ENCODE measurements around the gene MAOB. TPM values are rescaled to one million over a fixed set of nuclear protein-coding genes. Genes with fewer than 3 reads are reported as not detected.

The MAOB gene
- total and polyA plus RNA-seq, 2 experiments from 2014 or later = 1.2 to 2.6 TPM

DNA sequence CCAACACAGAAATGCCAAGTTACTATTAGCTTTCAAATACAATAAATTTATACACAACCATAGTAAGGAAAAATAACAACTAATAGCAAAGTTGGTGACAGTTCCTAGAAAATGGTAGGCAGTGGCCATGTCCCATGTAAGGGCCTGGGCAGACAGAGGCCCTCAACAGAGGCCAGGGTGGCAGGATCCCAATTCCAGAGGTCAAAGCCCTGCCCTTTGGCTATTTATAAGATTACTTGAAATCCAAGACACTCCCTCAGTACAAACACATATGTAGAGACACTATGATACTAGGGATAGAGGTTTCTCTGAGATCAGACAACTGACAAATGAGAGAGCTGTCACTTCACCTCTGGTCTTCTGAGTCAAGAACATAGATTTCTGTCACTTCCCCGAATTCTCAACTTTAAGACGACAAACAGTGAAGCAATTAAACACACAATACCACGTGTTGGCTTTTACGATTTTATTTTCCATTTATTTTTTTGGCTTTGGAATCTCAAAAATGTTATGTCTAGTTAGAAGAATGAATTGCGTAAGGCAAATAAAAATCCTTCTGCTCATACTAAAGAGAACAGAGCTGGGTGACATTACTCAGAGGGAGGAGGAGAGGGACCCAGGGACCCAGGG, 16.3 kb upstream of the MAOB start:
- H3K4me1 ChIP-seq (ENCODE audit: low read depth) = no peaks in the 10 kb centered on the region
- TF ChIP-seq, protein P1, sequence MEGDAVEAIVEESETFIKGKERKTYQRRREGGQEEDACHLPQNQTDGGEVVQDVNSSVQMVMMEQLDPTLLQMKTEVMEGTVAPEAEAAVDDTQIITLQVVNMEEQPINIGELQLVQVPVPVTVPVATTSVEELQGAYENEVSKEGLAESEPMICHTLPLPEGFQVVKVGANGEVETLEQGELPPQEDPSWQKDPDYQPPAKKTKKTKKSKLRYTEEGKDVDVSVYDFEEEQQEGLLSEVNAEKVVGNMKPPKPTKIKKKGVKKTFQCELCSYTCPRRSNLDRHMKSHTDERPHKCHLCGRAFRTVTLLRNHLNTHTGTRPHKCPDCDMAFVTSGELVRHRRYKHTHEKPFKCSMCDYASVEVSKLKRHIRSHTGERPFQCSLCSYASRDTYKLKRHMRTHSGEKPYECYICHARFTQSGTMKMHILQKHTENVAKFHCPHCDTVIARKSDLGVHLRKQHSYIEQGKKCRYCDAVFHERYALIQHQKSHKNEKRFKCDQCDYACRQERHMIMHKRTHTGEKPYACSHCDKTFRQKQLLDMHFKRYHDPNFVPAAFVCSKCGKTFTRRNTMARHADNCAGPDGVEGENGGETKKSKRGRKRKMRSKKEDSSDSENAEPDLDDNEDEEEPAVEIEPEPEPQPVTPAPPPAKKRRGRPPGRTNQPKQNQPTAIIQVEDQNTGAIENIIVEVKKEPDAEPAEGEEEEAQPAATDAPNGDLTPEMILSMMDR (IDR thresholded peaks at IDR 0.05; ENCODE audit: low read depth, low read length) = no peak
- no peaks in the 10 kb centered on the region for H3K36me3 ChIP-seq
- H3K27me3 ChIP-seq = no peaks in the 10 kb centered on the region
- no peak for DNase-seq (ENCODE audit: low read depth in 1 of 2, low spot score in 1 of 2)
- no peaks in the 10 kb centered on the region for H3K9me3 ChIP-seq (ENCODE audit: low read depth)
- no peak overlapping the region for H3K27ac ChIP-seq
- no peak overlapping the region for H3K4me3 ChIP-seq

DNA sequence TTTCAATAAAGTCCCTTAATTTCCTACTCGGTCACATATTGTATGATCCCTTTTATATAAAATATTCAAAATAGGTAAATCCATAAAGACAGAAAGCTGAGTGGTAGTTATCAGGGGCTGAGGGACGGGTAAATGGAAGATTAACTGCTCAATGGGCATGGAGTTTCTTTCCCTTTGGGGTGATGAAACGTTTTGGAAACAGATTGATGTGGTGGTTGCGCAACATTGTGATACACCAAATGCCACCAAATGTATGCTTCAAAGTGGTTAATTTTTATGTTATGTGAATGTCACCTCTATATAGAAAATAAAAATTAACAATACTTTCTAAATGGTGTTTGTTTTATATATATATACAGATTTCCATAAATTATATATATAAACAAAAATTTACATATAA, 15.0 kb upstream of the MAOB start:
- Histone ChIP-seq H3K36me3 (no peaks in the 10 kb centered on the region), H3K4me3 (no peak overlapping the region), H3K27ac (no peak overlapping the region), H3K4me1 (ENCODE audit: low read depth) (no peaks in the 10 kb centered on the region), H3K27me3 (no peaks in the 10 kb centered on the region), H3K9me3 (ENCODE audit: low read depth) (no peaks in the 10 kb centered on the region)
- TF ChIP-seq, protein P1 (IDR thresholded peaks at IDR 0.05; ENCODE audit: low read depth, low read length) = no peak
- no peak for DNase-seq (ENCODE audit: low read depth in 1 of 2, low spot score in 1 of 2)

DNA sequence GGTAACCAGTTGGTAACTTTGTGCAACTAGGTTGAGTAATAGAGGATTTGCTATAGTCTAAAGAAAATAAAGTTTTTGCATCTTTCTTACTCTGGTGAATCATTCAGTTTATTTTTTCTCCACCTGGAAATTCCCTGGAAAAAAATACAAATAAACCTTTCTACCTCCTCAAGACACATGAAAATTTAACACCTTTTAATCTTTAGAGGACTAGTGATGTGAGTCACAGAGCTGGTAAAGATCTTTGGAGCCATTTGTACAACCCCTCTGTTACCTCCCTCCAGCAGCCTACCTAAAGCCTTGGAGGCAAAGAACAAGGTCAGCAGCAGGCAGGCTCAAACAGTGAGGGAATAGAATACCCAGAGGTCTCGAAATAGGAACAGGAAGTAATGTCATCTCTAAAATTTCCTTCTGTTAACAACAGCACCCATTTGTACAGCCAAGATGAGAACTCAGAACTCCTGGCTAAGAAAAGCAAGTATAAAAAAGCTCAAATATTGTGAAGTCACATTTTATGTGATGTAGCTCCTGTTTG, 10.2 kb upstream of the MAOB start:
- Histone ChIP-seq H3K4me3 (no peak overlapping the region), H3K9me3 (ENCODE audit: low read depth) (no peaks in the 10 kb centered on the region), H3K27me3 (no peaks in the 10 kb centered on the region), H3K4me1 (ENCODE audit: low read depth) (no peaks in the 10 kb centered on the region), H3K36me3 (no peaks in the 10 kb centered on the region), H3K27ac (no peak overlapping the region)
- TF ChIP-seq, protein P1 (IDR thresholded peaks at IDR 0.05; ENCODE audit: low read depth, low read length) = no peak
- no peak for DNase-seq (ENCODE audit: low read depth in 1 of 2, low spot score in 1 of 2)

DNA sequence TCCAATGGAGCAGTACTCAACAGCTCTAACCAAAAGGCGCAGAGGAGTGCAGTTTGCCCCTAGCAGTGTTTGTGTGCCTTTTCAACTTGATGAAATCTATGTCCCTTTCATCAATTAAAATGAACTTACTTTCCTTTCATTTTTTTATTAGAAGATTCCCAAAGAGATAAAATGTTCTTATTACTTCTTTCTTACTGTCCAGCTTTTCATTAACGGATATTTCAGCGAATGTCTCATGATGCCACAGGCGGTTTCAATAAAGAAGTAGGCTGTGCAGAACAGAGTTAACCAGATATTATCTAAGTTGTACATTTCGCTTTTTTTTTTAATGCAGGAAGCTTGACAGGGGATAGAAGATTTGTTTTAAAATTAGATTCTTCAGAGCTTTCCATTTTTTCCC, 3.4 kb upstream of the MAOB start:
- H3K27ac ChIP-seq = no peak overlapping the region
- no peaks in the 10 kb centered on the region for H3K36me3 ChIP-seq
- no peak overlapping the region for H3K4me3 ChIP-seq
- DNase-seq (ENCODE audit: low read depth in 1 of 2, low spot score in 1 of 2) = no peak
- TF ChIP-seq, protein P1 (IDR thresholded peaks at IDR 0.05; ENCODE audit: low read depth, low read length) = no peak
- no peaks in the 10 kb centered on the region for H3K9me3 ChIP-seq (ENCODE audit: low read depth)
- H3K27me3 ChIP-seq = peaks cover 9% of the 10 kb centered on the region
- no peaks in the 10 kb centered on the region for H3K4me1 ChIP-seq (ENCODE audit: low read depth)

DNA sequence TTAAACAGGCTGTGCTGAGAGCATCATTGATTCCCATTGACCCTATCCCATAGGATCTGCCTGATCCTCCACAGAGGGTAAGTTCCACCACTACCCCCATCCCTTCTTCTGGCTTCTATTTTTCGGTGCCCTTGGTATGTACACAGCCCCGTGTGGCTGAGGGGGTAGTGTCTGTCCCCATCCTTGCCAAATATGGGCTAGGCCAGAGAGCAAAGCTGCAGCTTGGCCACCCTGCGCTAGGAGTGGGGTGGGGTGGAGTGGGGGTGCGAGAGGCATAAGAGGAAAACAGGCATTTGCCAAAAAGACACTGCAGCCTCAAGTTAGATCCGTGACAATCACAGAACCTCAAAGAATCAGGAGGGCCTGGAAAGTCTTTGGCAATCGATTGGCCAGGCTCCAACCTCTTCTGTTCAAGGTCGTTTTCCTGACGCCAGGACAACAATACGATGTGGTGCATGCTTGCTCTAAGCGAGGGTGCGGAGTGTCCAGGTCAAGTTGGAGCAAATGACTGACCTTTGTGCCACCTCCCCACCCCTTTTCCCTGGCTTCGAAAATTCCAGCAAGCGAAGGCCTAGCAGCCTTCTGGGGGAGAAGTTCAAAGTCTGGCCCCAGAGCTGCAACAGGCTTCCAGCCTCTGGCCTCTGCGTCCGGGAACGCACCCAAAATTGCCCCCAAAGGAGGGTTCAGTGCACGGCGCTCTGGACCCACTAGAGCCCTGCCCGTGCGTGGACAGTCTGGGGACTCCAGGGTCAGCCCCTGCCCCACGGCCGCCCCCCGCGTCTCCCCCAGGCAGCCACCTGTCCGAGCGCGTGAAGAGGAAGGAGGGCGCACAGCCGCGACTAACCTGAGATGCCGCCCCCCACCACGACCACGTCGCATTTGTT, 598 bp downstream of the MAOB start:
- Histone ChIP-seq H3K27ac (no peak overlapping the region), H3K27me3 (peaks cover 13% of the 10 kb centered on the region), H3K4me3 (peak overlapping the region; percentile 12), H3K4me1 (ENCODE audit: low read depth) (no peaks in the 10 kb centered on the region), H3K36me3 (no peaks in the 10 kb centered on the region), H3K9me3 (ENCODE audit: low read depth) (no peaks in the 10 kb centered on the region)
- DNase-seq (ENCODE audit: low read depth in 1 of 2, low spot score in 1 of 2) = no peak
- TF ChIP-seq, protein P1 (IDR thresholded peaks at IDR 0.05; ENCODE audit: low read depth, low read length) = no peak
